ENCODE measurements around the gene TAF11. TPM values are rescaled to one million over a fixed set of nuclear protein-coding genes. Genes with fewer than 3 reads are reported as not detected.

TAF11 gene
- total and polyA plus RNA-seq, 4 donors: 7.3 to 16.0 (median 12.1) TPM

GRCh38 chr6:34928220-34928619 lies 40.4 kb upstream of the TAF11 start:
- H3K27ac ChIP-seq (ENCODE audit: low read depth in 1 of 2, low read length in 2 of 2): no peak overlapping the region
- 82% methylated on average over 3 of the region's 3 CpGs for WGBS
- no peak for DNase-seq (ENCODE audit: low spot score)
- no peak overlapping the region for H3K9ac ChIP-seq (ENCODE audit: low read depth in 1 of 2, low read length in 2 of 2)
- H3K4me3 ChIP-seq (ENCODE audit: low read depth in 1 of 3, low read length in 3 of 3): no peak overlapping the region
- peaks cover 0 to 2% (median 0%) of the 10 kb centered on the region in 4 donors for H3K4me1 ChIP-seq (ENCODE audit: control insufficient read depth in 4 of 4, insufficient read depth in 4 of 4, low read length in 3 of 4)
- H3K27me3 ChIP-seq (ENCODE audit: control insufficient read depth in 4 of 4, insufficient read depth in 4 of 4, low read length in 3 of 4): no peaks in the 10 kb centered on the region
- H3K36me3 ChIP-seq (ENCODE audit: control insufficient read depth in 4 of 4, insufficient read depth in 3 of 4, low read depth in 1 of 4, low read length in 3 of 4): no peaks in the 10 kb centered on the region
- H3K9me3 ChIP-seq (ENCODE audit: control insufficient read depth in 4 of 4, low read length in 3 of 4): no peaks in the 10 kb centered on the region
- TF ChIP-seq, protein P1, sequence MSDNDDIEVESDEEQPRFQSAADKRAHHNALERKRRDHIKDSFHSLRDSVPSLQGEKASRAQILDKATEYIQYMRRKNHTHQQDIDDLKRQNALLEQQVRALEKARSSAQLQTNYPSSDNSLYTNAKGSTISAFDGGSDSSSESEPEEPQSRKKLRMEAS (IDR thresholded peaks at IDR 0.05): no peak
- TF ChIP-seq SP1 (IDR thresholded peaks at IDR 0.05) (no peak), TAF1 (conservative IDR thresholded peaks at IDR 0.05) (no peak), GABPA (IDR thresholded peaks at IDR 0.05 in 1 of 2, conservative IDR thresholded peaks at IDR 0.05 in 1 of 2) (no peak), NR2F2 (IDR thresholded peaks at IDR 0.05) (no peak), RAD21 (IDR thresholded peaks at IDR 0.05) (no peak), RXRA (IDR thresholded peaks at IDR 0.05) (no peak), ATF3 (IDR thresholded peaks at IDR 0.05) (no peak), JUND (IDR thresholded peaks at IDR 0.05) (no peak), FOXA2 (IDR thresholded peaks at IDR 0.05) (no peak)
- TF ChIP-seq, protein P2, sequence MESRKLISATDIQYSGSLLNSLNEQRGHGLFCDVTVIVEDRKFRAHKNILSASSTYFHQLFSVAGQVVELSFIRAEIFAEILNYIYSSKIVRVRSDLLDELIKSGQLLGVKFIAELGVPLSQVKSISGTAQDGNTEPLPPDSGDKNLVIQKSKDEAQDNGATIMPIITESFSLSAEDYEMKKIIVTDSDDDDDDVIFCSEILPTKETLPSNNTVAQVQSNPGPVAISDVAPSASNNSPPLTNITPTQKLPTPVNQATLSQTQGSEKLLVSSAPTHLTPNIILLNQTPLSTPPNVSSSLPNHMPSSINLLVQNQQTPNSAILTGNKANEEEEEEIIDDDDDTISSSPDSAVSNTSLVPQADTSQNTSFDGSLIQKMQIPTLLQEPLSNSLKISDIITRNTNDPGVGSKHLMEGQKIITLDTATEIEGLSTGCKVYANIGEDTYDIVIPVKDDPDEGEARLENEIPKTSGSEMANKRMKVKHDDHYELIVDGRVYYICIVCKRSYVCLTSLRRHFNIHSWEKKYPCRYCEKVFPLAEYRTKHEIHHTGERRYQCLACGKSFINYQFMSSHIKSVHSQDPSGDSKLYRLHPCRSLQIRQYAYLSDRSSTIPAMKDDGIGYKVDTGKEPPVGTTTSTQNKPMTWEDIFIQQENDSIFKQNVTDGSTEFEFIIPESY (IDR thresholded peaks at IDR 0.05): no peak
- TF ChIP-seq, protein P3, sequence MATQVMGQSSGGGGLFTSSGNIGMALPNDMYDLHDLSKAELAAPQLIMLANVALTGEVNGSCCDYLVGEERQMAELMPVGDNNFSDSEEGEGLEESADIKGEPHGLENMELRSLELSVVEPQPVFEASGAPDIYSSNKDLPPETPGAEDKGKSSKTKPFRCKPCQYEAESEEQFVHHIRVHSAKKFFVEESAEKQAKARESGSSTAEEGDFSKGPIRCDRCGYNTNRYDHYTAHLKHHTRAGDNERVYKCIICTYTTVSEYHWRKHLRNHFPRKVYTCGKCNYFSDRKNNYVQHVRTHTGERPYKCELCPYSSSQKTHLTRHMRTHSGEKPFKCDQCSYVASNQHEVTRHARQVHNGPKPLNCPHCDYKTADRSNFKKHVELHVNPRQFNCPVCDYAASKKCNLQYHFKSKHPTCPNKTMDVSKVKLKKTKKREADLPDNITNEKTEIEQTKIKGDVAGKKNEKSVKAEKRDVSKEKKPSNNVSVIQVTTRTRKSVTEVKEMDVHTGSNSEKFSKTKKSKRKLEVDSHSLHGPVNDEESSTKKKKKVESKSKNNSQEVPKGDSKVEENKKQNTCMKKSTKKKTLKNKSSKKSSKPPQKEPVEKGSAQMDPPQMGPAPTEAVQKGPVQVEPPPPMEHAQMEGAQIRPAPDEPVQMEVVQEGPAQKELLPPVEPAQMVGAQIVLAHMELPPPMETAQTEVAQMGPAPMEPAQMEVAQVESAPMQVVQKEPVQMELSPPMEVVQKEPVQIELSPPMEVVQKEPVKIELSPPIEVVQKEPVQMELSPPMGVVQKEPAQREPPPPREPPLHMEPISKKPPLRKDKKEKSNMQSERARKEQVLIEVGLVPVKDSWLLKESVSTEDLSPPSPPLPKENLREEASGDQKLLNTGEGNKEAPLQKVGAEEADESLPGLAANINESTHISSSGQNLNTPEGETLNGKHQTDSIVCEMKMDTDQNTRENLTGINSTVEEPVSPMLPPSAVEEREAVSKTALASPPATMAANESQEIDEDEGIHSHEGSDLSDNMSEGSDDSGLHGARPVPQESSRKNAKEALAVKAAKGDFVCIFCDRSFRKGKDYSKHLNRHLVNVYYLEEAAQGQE (IDR thresholded peaks at IDR 0.05): no peak

GRCh38 chr6:34926655-34927054 lies 38.8 kb upstream of the TAF11 start:
- H3K4me1 ChIP-seq (ENCODE audit: control insufficient read depth in 4 of 4, insufficient read depth in 4 of 4, low read length in 3 of 4): peaks cover 0 to 2% (median 0%) of the 10 kb centered on the region in 4 donors
- no peak for DNase-seq (ENCODE audit: low spot score)
- TF ChIP-seq HNF4A (conservative IDR thresholded peaks at IDR 0.05): no peak
- no peak for TF ChIP-seq NR2F2 (IDR thresholded peaks at IDR 0.05)
- TF ChIP-seq, protein P2 (IDR thresholded peaks at IDR 0.05): no peak
- no peak for TF ChIP-seq RXRA (IDR thresholded peaks at IDR 0.05)
- H3K27me3 ChIP-seq (ENCODE audit: control insufficient read depth in 4 of 4, insufficient read depth in 4 of 4, low read length in 3 of 4): no peaks in the 10 kb centered on the region
- H3K36me3 ChIP-seq (ENCODE audit: control insufficient read depth in 4 of 4, insufficient read depth in 3 of 4, low read depth in 1 of 4, low read length in 3 of 4): no peaks in the 10 kb centered on the region
- no peak overlapping the region for H3K4me3 ChIP-seq (ENCODE audit: low read depth in 1 of 3, low read length in 3 of 3)
- no peaks in the 10 kb centered on the region for H3K9me3 ChIP-seq (ENCODE audit: control insufficient read depth in 4 of 4, low read length in 3 of 4)
- H3K27ac ChIP-seq (ENCODE audit: low read depth in 1 of 2, low read length in 2 of 2): no peak overlapping the region
- H3K9ac ChIP-seq (ENCODE audit: low read depth in 1 of 2, low read length in 2 of 2): no peak overlapping the region

All from liver (tissue), 9 donors.